AG04450 (cell line): Measurements from ENCODE around the gene NFKB2. TPM values are rescaled to one million over a fixed set of nuclear protein-coding genes. Genes with fewer than 3 reads are reported as not detected.
A peak's percentile ranks its signal among the peaks of the same experiment; 100 is the strongest.

Experiments
- CTCF ChIA-PET: fragments of 300-600, 350-600 bp; formaldehyde crosslinking; extraction: SDS; loops from one replicate; lab custom pipeline; 2022; ENCODE audit warnings: antibody characterized with exemption, inconsistent platforms; lab: Charles Lee
- POLR2A ChIA-PET: fragments of 350-600 bp; formaldehyde crosslinking; extraction: SDS; loops from one replicate; lab custom pipeline; 2021; ENCODE audit warnings: antibody characterized with exemption, inconsistent platforms; lab: Yijun Ruan, JAX
- DNase-seq: peaks from one replicate; pipeline ENCODE4 v3.0.0-alpha.2; 2011; ENCODE audit warnings: low read depth, low spot score
- H3K27ac ChIP-seq: one replicate; pipeline ENCODE4 v1.5.1; 2012; ENCODE audit warnings: low read depth, low read length, control low read depth
- H3K27me3 ChIP-seq: one replicate; pipeline ENCODE4 v1.6.0; 2012; ENCODE audit warnings: low read length; ENCODE audit not compliant: control insufficient read depth, insufficient read depth
- H3K4me3 ChIP-seq: 2 replicates; pipeline ENCODE4 v1.5.1; 2011; ENCODE audit warnings: mild to moderate bottlenecking, low read depth, low read length, control low read depth
- H3K9me3 ChIP-seq: 2 replicates; pipeline ENCODE4 v1.5.1; 2012; ENCODE audit warnings: low read length; ENCODE audit not compliant: control insufficient read depth, insufficient read depth
- CTCF ChIP-seq: IDR thresholded peaks from 2 replicates; pipeline ENCODE4 v1.5.1; 2011; ENCODE audit warnings: low read depth, low read length, control low read depth, inconsistent platforms
- polyA plus RNA-seq: library from polyadenylated mRNA; depleted of rRNA; stranded (reverse); fragments of >200 nt; gene quantifications from 2 replicates; pipeline ENCODE4 v1.2.3, GENCODE V29; 2011

Gene NFKB2
- polyA plus RNA-seq, 1 experiment = 26.1 TPM

- no peak for DNase-seq
- Histone ChIP-seq H3K27ac (no peak overlapping the region), H3K9me3 (no peaks in the 10 kb centered on the region; the same call in 1 of the 2 replicates), H3K4me3 (peak overlapping the region; percentile 92), H3K27me3 (peaks cover 35% of the 10 kb centered on the region)
- CTCF ChIA-PET = interaction anchor here (0.8 to 5.0 kb wide), 4 partner anchors 20 to 250 kb away, joined by 4 to 33 read pairs (median 8); no protein-coding TSS in a partner anchor
- no peak for TF ChIP-seq CTCF
- POLR2A ChIA-PET = no interaction called here
Measured at GRCh38 chr10:102419269-102420180, 24.0 kb downstream of the NFKB2 start.

GRCh38 chr10:102420181-102420713 is 24.7 kb downstream of the NFKB2 start:
- DNase-seq = no peak
- ChIA-PET CTCF (interaction anchor here (0.8 to 5.0 kb wide), 4 partner anchors 20 to 250 kb away, joined by 4 to 33 read pairs (median 8); no protein-coding TSS in a partner anchor), POLR2A (interaction anchor here (0.8 to 3.3 kb wide), 4 partner anchors 12 to 251 kb away, joined by 3 to 31 read pairs (median 8); partner anchors contain the start of gene CUEDC2)
- Histone ChIP-seq H3K27me3 (peaks cover 27% of the 10 kb centered on the region), H3K9me3 (no peaks in the 10 kb centered on the region; the same call in 1 of the 2 replicates), H3K4me3 (peak overlapping the region; percentile 92), H3K27ac (peak overlapping the region; percentile 84)
- TF ChIP-seq CTCF = no peak

- DNase-seq = peak; percentile 92
- no peak for TF ChIP-seq CTCF
- CTCF ChIA-PET = interaction anchor here (1.6 to 5.0 kb wide), 3 partner anchors 21 to 191 kb away, joined by 7 to 33 read pairs (median 8); no protein-coding TSS in a partner anchor
- POLR2A ChIA-PET = interaction anchor here (0.5 to 3.3 kb wide), 7 partner anchors 12 to 251 kb away, joined by 3 to 31 read pairs (median 5); partner anchors contain the start of gene CUEDC2
- Histone ChIP-seq H3K27ac (peak within 1 kb of the TSS; percentile 84), H3K27me3 (peaks cover 22% of the 10 kb centered on the region), H3K4me3 (peak within 1 kb of the TSS; percentile 92), H3K9me3 (no peaks in the 10 kb centered on the region; the same call in 1 of the 2 replicates)
Measured at GRCh38 chr10:102420714-102421506, 25.4 kb downstream of the NFKB2 start, which contains the start of gene FBXL15. Gene FBXL15, plus strand, starts transcription at chr10:102420836. Its CDS starts 294 bp downstream, at chr10:102421130.

- POLR2A ChIA-PET = interaction anchor here (0.5 to 3.3 kb wide), 7 partner anchors 11 to 252 kb away, joined by 3 to 31 read pairs (median 5); partner anchors contain the start of genes C10orf95 and CUEDC2
- Histone ChIP-seq H3K9me3 (no peaks in the 10 kb centered on the region; the same call in 1 of the 2 replicates), H3K27ac (no peak overlapping the region), H3K4me3 (peak overlapping the region; percentile 92), H3K27me3 (peaks cover 17% of the 10 kb centered on the region)
- CTCF ChIA-PET = interaction anchor here (1.0 to 5.0 kb wide), 7 partner anchors 11 to 252 kb away, joined by 3 to 33 read pairs (median 14); partner anchors contain the start of genes CUEDC2 and NFKB2
- DNase-seq = no peak
- TF ChIP-seq CTCF = no peak
Measured at GRCh38 chr10:102421507-102421756, 25.9 kb downstream of the NFKB2 start.
